IPS DF 6.9 (cell line): ENCODE data around the gene CNBD2.
"Not testable (repeated sequence)": the region's sequence is repeated elsewhere in the genome, so short reads cannot be mapped to it uniquely, and the experiment has no call there.

ENCODE experiments used
- DNase-seq: peaks from one replicate; pipeline ENCODE4 v3.0.0-alpha.2; 2013; ENCODE audit warnings: low read depth, low spot score
- H3K27ac ChIP-seq: one replicate; pipeline ENCODE4 v1.5.1; 2013; ENCODE audit warnings: low read length, control low read depth
- H3K27me3 ChIP-seq: 2 replicates; pipeline ENCODE4 v1.6.1; 2013; ENCODE audit warnings: mild to moderate bottlenecking, low read length; ENCODE audit not compliant: control insufficient read depth, insufficient read depth
- H3K36me3 ChIP-seq: 2 replicates; pipeline ENCODE4 v1.6.1; 2013; ENCODE audit warnings: low read length; ENCODE audit not compliant: control insufficient read depth, insufficient read depth
- H3K4me1 ChIP-seq: 2 replicates; pipeline ENCODE4 v1.6.1; 2013; ENCODE audit warnings: low read length; ENCODE audit not compliant: control insufficient read depth, insufficient read depth
- H3K4me3 ChIP-seq: 2 replicates; pipeline ENCODE4 v1.5.1; 2013; ENCODE audit warnings: mild to moderate bottlenecking, low read length
- H3K9me3 ChIP-seq: 2 replicates; pipeline ENCODE4 v1.6.1; 2013; ENCODE audit warnings: low read length, inconsistent platforms; ENCODE audit not compliant: control insufficient read depth, insufficient read depth
- WGBS: extraction: QIAGEN DNeasy Blood & Tissue Kit; methylation state at CpG from one replicate; pipeline ENCODE4 v1.1.7; 2013; ENCODE audit warnings: mixed read lengths, missing lambda C conversion rate; ENCODE audit not compliant: insufficient read length, insufficient coverage; 5-methylcytosine and 5-hydroxymethylcytosine counted together

Gene CNBD2

DNA sequence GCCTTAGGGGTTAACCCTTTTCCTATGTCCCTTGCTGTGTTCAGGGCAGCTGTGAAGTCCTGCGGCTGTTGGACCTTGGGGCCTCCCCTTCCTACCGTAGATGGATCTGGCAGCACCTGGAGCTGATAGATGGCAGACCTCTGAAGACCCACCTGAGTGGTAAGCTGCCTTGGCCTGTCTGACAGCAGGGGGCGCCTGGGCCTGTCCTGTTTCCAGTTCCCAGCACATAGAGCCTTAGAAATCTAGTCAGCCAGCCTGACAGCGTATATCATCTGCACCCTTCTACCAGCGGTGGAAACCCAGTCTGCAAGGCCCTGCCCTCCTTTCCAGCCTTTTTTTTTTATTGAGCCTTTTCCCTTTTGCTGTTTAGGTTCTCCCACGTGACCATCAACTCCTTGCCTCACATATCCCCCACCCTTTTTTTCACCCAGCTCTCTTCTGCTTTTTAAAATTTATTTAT, 26.6 kb downstream of the CNBD2 start:
- no peaks in the 10 kb centered on the region for H3K36me3 ChIP-seq
- H3K4me3 ChIP-seq, result no peak overlapping the region
- WGBS, result no CpG with 5 or more reads among the region's 6 CpGs
- H3K9me3 ChIP-seq, result no peaks in the 10 kb centered on the region
- H3K27me3 ChIP-seq, result no peaks in the 10 kb centered on the region
- no peaks in the 10 kb centered on the region for H3K4me1 ChIP-seq
- H3K27ac ChIP-seq, result no peak overlapping the region
- DNase-seq, result peak; percentile 66

DNA sequence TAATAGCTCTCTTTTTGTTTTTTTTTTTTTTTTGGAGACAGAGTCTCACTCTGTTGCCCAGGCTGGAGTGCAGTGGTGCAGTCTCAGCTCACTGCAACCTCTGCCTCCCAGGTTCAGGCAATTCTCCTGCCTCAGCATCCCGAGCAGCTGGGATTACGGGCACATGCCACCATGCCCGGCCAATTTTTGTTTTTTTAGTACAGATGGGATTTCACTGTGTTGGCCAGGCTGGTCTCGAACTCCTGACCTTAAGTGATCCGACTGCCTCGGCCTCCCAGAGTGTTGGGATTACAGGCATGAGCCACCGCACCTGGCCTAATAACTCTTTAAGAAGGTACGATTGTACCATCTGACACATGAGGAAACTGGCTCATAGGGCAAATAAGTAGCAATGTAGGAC, 28.1 kb downstream of the CNBD2 start:
- H3K27ac ChIP-seq, DNase-seq, H3K4me3 ChIP-seq, H3K9me3 ChIP-seq, H3K27me3 ChIP-seq, H3K36me3 ChIP-seq, H3K4me1 ChIP-seq: not testable (repeated sequence)
- no CpG with 5 or more reads among the region's 8 CpGs for WGBS

DNA sequence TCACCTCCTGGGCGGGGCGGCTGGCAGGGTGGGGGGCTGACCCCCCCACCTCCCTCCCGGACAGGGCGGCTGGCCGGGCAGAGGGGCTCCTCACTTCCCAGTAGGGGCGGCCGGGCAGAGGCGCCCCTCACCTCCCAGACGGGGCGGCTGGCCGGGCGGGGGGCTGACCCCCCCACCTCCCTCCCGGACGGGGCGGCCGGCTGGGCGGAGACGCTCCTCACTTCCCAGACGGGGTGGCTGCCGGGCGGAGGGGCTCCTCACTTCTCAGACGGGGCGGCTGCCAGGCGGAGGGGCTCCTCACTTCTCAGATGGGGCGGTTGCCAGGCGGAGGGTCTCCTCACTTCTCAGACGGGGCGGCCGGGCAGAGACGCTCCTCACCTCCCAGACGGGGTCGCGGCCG, 32.9 kb downstream of the CNBD2 start:
- not testable (repeated sequence) for H3K4me3 ChIP-seq, H3K9me3 ChIP-seq, H3K27me3 ChIP-seq, H3K27ac ChIP-seq, H3K4me1 ChIP-seq, H3K36me3 ChIP-seq, DNase-seq
- no CpG with 5 or more reads among the region's 34 CpGs for WGBS

DNA sequence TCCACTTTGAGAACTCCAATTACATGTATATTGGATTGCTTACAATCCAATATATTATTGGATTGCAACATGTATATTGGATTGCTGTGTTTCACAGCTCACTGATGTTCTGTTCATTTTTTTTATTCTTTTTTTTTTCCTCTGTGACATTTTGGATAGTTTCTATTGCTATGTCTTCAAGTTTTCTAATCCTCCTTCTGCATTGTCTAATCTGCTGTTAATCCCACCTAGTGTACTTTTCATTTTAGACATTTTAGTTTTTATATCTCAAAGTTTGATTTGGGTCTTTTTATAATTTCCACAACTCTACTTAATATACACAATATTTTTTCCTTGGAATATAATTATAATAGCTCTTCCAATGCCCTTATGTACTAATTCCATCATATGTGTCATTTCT, 34.5 kb downstream of the CNBD2 start:
- no peak for DNase-seq
- Histone ChIP-seq H3K27ac (no peak overlapping the region), H3K4me1 (no peaks in the 10 kb centered on the region), H3K4me3 (no peak overlapping the region), H3K36me3 (no peaks in the 10 kb centered on the region), H3K9me3 (no peaks in the 10 kb centered on the region), H3K27me3 (no peaks in the 10 kb centered on the region)

DNA sequence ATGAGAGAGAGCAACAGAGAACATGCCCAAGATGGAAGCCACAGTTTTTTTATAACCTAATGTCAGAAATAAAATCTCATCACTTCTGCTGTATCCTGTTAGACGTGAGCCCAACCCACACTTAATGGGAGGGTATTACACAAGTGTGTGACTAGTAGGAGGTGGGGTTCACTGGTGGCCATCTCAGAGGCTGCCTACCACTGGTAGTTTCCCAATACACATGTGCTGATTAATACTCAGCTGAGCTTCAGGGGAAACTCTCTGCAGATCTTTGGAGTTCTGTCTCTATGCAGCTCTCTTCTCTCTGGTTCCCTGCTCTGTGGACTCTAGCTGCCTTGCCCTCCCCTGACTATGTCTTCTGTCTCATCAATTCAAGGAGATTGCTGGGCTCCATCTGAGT, 35.7 kb downstream of the CNBD2 start:
- WGBS, result no CpG with 5 or more reads among the region's 1 CpG
- no peak overlapping the region for H3K27ac ChIP-seq
- no peak overlapping the region for H3K4me3 ChIP-seq
- H3K9me3 ChIP-seq, result no peaks in the 10 kb centered on the region
- H3K36me3 ChIP-seq, result no peaks in the 10 kb centered on the region
- H3K27me3 ChIP-seq, result no peaks in the 10 kb centered on the region
- no peaks in the 10 kb centered on the region for H3K4me1 ChIP-seq
- no peak for DNase-seq

DNA sequence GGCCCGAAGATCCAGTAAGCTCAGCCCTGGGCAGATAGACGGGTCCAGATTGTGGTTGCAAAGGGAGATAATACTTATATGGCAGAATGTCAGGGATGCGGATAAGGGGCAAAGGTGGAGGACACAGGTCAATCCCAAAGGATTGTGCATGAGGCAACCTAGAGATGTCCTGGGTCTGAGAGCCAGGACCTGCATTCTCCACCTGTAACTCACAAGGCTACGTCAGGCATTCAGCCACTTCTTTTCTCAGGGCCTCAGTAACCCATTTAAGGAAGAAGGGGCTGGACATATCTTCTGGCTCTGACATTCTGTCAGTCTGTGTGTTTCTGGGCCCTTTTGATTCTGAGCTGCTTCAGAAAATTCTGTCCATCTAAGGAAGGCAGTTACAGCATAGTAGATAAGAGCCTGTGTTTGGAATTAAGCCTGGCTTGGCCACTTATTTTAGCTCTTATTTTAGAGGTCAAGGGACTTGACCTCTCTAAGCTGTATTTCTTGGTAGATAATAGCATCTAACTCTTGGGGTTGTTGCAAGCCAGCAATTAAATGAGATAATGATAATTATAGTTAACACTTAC, 40.2 kb downstream of the CNBD2 start:
- Histone ChIP-seq H3K4me1 (no peaks in the 10 kb centered on the region), H3K27ac (no peak overlapping the region), H3K27me3 (no peaks in the 10 kb centered on the region), H3K9me3 (no peaks in the 10 kb centered on the region), H3K36me3 (no peaks in the 10 kb centered on the region), H3K4me3 (no peak overlapping the region)
- DNase-seq, result no peak
- WGBS, result no CpG with 5 or more reads among the region's 4 CpGs

DNA sequence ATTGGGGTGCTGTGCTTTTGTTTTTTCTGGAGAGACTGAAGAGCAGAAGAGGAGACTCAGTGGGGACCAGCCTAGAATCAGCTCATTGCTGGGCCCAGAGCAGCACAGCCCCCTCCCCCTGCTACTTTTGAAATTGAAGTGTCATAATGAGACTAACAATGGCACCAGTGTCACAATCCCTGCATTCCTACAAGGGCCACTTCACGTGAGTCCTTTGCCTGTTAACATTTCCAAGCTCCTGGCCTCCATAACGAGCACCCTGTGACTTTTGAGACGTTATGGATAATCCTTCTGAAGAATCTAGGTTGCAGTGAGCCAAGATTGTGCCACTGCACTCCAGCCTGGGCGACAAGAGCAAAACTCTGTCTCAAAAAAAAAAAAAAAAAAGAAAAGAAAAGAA, 41.7 kb downstream of the CNBD2 start:
- DNase-seq, result no peak
- Histone ChIP-seq H3K27ac (no peak overlapping the region), H3K4me3 (no peak overlapping the region), H3K4me1 (no peaks in the 10 kb centered on the region), H3K36me3 (no peaks in the 10 kb centered on the region), H3K27me3 (no peaks in the 10 kb centered on the region), H3K9me3 (no peaks in the 10 kb centered on the region)
- no CpG with 5 or more reads among the region's 4 CpGs for WGBS

DNA sequence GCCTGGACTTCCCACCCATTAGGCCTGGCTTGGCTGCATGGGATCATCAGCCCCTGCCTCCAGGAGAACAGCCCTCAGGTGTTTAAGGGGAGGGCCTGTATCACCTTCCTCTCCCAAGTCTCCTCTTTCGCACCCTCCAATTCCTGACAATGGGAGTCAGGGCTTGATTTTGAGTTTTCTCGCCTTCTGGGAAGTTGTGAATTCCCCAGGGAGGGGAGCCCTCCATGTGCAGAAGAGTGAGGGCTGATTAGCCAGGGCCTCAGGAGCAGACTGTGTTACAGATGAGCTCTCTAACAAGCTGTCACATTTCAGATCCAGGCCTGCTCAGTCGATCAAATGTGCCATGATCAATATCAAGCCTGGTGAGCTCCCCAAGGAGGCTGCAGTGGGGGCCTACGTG, 42.4 kb downstream of the CNBD2 start:
- Histone ChIP-seq H3K9me3 (no peaks in the 10 kb centered on the region), H3K4me1 (no peaks in the 10 kb centered on the region), H3K27ac (no peak overlapping the region), H3K36me3 (no peaks in the 10 kb centered on the region), H3K4me3 (no peak overlapping the region), H3K27me3 (no peaks in the 10 kb centered on the region)
- no peak for DNase-seq
- WGBS, result no CpG with 5 or more reads among the region's 4 CpGs

DNA sequence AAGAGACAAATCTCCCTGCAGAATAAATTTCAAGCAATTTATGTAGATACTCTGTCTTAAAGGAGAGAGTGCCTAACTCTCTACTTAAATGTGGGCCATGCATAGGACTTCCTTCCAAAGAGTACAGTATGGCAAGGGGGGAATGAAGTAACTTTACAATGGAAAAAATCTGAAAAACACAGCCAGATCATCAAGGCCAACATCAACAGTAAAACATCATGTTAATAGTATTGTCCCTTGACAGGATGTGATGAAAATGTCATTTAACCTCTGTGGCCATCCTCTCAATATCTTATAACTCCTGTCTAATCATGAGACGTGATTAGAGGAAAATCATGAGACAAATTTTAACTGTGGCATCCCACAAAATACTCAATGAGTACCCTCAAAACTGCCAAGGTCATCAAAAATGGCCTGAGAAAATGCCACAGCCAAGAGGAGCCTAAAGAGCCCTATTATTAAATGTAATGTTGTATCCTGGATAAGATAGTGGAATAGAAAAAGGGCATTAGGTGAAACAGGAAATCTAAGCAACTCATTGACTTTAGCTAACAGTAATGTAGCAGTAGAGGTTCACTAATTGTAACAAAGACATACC, 47.5 kb downstream of the CNBD2 start:
- no peaks in the 10 kb centered on the region; the same call in 1 of the 2 replicates for H3K4me1 ChIP-seq
- no peaks in the 10 kb centered on the region for H3K36me3 ChIP-seq
- no peak for DNase-seq
- no peaks in the 10 kb centered on the region for H3K9me3 ChIP-seq
- H3K27ac ChIP-seq, result no peak overlapping the region
- H3K27me3 ChIP-seq, result no peaks in the 10 kb centered on the region
- no peak overlapping the region for H3K4me3 ChIP-seq
- no CpG with 5 or more reads among the region's 1 CpG for WGBS

DNA sequence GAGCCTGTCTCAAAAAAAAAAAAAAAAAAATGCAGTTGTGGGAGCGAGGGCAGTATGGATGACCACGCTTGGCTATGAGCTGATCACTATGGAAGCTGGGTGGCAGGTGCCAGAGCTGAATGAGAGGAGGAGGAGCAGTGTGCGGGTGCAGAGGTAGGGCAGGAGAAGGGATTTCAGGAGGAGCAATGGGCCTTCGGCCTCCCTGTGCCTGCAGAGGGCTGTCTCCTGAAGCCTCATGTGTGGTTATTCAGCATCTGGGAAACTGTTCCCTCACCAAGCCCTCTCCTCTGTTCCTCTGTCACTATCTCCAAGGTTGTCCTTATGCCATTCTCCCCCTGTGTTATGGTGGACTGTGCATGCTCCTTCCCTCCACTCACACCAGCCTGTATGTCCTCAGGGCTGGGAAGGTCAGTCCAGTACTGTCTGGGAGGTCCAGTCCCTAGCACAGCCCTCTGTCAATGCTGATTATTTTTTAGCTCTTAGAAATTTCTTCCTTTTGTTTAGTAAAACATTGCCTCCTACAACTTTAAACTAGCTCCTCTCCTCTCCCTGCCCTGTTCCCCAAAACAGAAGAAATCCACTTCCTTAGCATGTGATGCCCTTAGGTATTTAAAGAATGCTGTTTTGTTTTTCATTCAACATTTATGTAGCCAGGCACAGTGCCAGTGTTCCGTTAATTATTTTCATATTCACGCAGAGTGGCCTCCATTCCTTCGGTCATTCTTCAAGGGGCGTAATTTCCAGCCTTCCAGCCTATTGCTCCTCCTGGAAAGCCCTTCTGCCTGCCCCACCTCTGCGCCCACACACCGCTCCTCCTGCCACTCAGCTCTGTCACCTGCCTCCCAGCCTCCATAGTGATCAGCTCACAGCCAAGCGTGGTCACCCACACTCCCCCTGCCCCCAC, 48.9 kb downstream of the CNBD2 start:
- H3K4me1 ChIP-seq, result no peaks in the 10 kb centered on the region; the same call in 1 of the 2 replicates
- no peak for DNase-seq
- no peaks in the 10 kb centered on the region for H3K9me3 ChIP-seq
- no peak overlapping the region for H3K4me3 ChIP-seq
- H3K36me3 ChIP-seq, result no peaks in the 10 kb centered on the region
- no peak overlapping the region for H3K27ac ChIP-seq
- WGBS, result no CpG with 5 or more reads among the region's 11 CpGs
- H3K27me3 ChIP-seq, result no peaks in the 10 kb centered on the region
